Muscle of arm (tissue), 12 donors: ENCODE data around the gene ZFP64. TPM values are rescaled to one million over a fixed set of nuclear protein-coding genes. Genes with fewer than 3 reads are reported as not detected.
A peak's percentile ranks its signal among the peaks of the same experiment; 100 is the strongest.
"Not testable (repeated sequence)": the region's sequence is repeated elsewhere in the genome, so short reads cannot be mapped to it uniquely, and the experiment has no call there.

Source experiments
- DNase-seq: peaks from one replicate; pipeline ENCODE4 v3.0.0-alpha.2; 2013
- polyA plus RNA-seq, 12 donors: library from polyadenylated mRNA; unstranded; fragments of 120-200 nt; gene quantifications; one replicate each; pipeline ENCODE4 v1.2.1, GENCODE V29; 2013; ENCODE audit not compliant: insufficient read length in 12 of 12

ZFP64 gene
- polyA plus RNA-seq, 12 donors: 10.0 to 27.5 (median 13.2) TPM; not detected in 1

- no peak for DNase-seq
Observed at GRCh38 chr20:52160621-52161204, 30.9 kb downstream of the ZFP64 start.

DNA sequence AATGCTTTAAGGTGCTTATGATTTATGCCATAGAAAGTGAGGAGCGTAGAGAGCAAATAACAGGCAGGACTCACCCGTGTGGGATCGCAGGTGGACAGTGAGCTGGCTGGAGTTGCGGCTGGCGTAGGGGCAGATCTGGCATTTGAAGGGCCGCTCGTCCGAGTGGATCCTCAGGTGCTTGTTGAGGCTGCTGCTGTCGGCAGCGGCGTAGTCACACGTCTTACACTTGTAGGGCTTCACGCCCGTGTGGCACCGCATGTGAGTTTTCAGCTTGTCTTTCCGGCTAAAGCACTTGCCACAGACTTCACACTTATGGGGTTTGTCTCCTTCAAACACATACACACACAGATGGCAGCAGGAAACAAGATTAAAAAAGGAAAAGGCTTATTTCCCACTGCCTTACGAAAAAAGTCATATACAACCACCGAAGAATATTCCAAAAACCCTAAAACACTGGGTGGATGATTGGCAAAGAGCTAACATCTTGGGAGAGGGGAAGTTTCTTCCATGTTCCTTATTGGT is 31.5 kb downstream of the ZFP64 start:
- no peak for DNase-seq

- no peak for DNase-seq
Observed at GRCh38 chr20:52154575-52154974, 37.0 kb downstream of the ZFP64 start.

- DNase-seq: no peak
Observed at GRCh38 chr20:52153896-52154295, 37.7 kb downstream of the ZFP64 start.

GRCh38 chr20:52152921-52153320 is 38.7 kb downstream of the ZFP64 start:
- DNase-seq: no peak

DNA sequence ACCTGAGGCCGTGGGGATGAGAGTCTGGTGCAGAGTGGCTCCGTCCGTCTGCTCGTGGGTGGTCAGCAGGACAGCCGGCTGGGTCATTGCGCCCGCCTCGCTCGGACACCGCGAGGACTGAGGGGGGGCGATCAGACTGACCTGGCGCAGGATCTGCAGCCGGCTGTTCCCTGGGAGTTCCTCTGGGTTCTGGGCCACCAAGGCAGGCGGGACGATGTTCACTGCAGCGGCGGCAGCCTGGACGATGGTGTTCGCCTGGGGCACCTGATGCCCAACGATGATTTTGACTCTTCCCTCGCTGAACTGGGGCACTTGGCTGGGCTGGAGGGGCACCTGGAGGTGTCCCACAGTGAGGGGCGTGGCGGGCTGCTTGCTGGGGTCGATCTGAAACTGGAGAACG is 39.2 kb downstream of the ZFP64 start:
- DNase-seq: no peak

DNA sequence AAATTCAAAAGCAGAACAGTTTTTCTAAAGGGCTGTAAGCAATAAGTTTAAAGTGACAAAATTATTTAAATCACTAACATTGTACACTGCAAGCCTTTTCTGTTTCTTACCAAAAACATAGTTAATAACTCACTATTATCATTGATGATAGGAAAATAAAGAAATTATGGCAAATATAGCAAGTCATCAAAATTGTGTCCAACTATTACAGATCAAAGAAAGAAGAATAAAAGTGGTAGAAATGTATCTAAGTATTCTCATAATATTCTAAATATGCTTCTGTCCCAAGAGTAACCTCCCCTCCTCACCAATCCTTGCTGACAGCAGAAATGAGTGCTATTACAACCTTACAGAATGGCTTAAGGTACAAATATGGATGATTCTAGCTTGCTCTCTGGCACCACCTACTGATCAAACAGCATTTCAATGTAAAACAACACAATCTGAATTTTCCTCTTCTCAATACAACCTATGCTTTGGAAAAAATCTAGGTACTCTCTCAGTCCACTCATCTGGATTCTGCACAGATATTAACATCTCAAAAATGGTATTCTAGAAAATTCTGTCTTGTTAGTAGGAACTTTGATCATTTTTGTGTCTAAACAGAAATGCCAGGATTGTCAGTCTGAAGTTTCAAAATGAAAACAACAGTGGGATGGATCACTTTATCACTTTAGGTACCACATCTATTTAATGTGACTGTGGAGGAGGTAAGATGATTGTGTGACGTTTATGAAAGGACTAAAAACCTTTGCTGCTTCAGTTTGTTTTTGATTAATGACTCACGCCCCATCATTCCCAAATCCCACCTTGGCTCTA is 40.9 kb downstream of the ZFP64 start:
- peak; percentile 55 for DNase-seq

GRCh38 chr20:52145587-52145986 is 46.0 kb downstream of the ZFP64 start:
- no peak for DNase-seq

- DNase-seq: no peak
Observed at GRCh38 chr20:52143277-52143676, 48.3 kb downstream of the ZFP64 start.

GRCh38 chr20:52142757-52143156 is 48.8 kb downstream of the ZFP64 start:
- no peak for DNase-seq

- no peak for DNase-seq
Observed at GRCh38 chr20:52139986-52140385, 51.6 kb downstream of the ZFP64 start.

- DNase-seq: no peak
Observed at GRCh38 chr20:52137850-52138249, 53.7 kb downstream of the ZFP64 start.

DNA sequence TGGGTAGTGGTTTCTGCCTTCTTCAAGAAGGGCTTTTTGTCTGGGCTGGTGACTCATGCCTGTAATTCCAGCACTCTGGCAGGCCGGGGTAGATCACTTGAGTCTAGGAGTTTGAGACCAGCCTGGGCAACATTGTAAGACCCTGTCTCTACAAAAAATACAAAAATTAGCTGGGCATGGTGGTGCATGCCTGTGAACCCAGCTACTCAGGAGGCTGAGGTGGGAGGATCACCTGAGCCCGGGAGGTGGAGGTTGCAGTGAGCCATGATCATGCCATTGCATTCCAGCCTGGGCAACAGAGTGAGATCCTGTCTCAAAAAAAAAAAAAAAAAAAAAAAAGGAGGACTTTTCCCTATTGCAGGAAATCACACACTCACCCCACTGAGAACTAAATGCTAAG is 57.9 kb downstream of the ZFP64 start:
- DNase-seq: not testable (repeated sequence)

DNA sequence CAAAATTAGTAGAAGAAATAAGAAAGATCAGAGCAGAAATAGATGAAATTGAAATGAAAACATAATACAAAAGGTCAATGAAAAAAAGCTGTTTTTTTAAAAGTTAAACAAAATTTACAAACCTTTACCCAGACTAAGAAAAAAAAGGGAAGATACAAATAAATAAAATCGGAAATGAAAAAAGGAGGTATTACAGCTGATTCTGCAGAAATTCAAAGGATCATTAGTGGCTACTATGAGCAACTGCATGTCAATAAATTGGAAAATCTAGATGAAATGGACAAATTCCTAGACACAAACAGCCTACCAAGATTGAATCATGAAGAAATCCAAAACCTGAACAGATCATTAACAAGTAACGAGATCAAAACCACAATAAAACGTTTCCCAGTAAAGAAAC is 59.2 kb downstream of the ZFP64 start:
- DNase-seq: no peak

DNA sequence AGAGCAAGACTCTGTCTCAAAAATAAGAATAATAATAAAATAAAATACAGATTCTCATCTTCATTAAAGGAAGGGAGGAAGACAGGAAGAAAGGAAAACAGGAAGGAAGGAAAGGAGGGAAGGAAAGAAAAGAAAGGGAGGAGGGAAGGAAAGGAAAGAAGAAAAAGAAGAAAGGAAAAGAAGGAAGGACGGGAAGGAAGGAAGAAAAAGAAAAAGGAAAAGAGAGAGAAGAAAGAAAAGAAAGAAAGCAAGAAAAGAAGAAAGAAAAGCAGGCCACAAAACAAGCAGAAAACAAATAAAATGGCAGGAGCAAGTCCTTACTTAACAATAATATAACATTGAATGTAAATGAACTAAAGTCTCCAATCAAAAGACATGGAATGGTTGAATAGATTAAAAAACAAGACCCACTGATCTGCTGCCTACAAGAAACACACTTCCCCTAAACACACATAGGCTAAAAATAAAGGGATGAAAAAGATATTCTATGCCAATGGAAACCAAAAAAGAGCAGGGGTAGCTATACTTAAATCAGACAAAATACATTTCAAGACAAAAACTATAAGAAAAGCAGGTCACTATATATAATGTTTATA is 60.4 kb downstream of the ZFP64 start:
- no peak for DNase-seq

- DNase-seq: no peak
Observed at GRCh38 chr20:52130406-52130805, 61.2 kb downstream of the ZFP64 start.

GRCh38 chr20:52129611-52130010 is 62.0 kb downstream of the ZFP64 start:
- DNase-seq: no peak

- DNase-seq: no peak
Observed at GRCh38 chr20:52127309-52127708, 64.3 kb downstream of the ZFP64 start.

DNA sequence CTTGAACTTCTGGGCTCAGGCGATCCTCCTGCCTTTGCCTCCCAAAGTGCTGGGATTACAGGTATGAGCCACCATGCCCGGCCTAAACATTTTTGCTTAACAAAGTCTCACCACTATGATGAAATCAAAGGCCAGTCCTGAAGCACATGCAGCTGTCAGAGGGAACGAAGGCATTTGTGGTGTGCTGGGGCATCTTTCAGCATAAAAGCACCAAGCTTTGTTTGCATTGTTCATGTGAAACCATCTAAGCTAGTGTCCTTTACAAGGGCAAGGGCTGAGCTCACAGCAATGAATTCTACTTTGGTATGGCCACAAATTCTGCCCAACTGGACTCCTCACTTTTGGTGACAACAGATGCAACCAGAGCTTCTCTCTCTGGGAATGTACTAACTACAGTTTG is 66.8 kb downstream of the ZFP64 start:
- DNase-seq: no peak

GRCh38 chr20:52118696-52119095 is 72.9 kb downstream of the ZFP64 start:
- DNase-seq: no peak

- DNase-seq: no peak
Observed at GRCh38 chr20:52118016-52118623, 73.5 kb downstream of the ZFP64 start.

GRCh38 chr20:52110456-52110855 is 81.1 kb downstream of the ZFP64 start:
- DNase-seq: no peak
